GM12878 (cell line): Measurements from ENCODE around the gene TEC. TPM values are rescaled to one million over a fixed set of nuclear protein-coding genes. Genes with fewer than 3 reads are reported as not detected.

ENCODE experiments used
- BRCA1 ChIP-seq: IDR thresholded peaks from 2 replicates; pipeline ENCODE4 v1.6.1; 2011; ENCODE audit warnings: low read depth, low read length, improper control_type of control experiment
- CEBPB ChIP-seq, 2 experiments: fragments of 150-350 bp in 1 of 2; IDR thresholded peaks; 2 replicates each; pipeline ENCODE4 v1.6.1; 2012 to 2014; ENCODE audit warnings: low read depth in 2 of 2, low read length in 2 of 2, borderline replicate concordance in 1 of 2, inconsistent platforms in 1 of 2
- DPF2 ChIP-seq: fragments of 450-650 bp; IDR thresholded peaks from 2 replicates; pipeline ENCODE4 v1.6.1; 2017; ENCODE audit warnings: mild to moderate bottlenecking
- EGR1 ChIP-seq, 2 experiments: IDR thresholded peaks; 1 replicate in 1 of 2; 2 replicates in 1 of 2; pipeline ENCODE4 v1.6.1; 2011 to 2012; ENCODE audit warnings: low read depth in 2 of 2, low read length in 2 of 2, borderline replicate concordance in 1 of 2, mild to moderate bottlenecking in 1 of 2, moderate library complexity in 1 of 2
- EP300 ChIP-seq, 2 experiments: fragments of 150-350 bp in 1 of 2; IDR thresholded peaks; 2 replicates each; pipeline ENCODE4 v1.6.1; 2011 to 2012; ENCODE audit warnings: low read depth in 2 of 2, low read length in 2 of 2, borderline replicate concordance in 1 of 2, improper control_type of control experiment in 1 of 2, inconsistent platforms in 1 of 2; ENCODE audit not compliant: control insufficient read depth in 1 of 2
- HCFC1 ChIP-seq: fragments of 150-350 bp; IDR thresholded peaks from 2 replicates; pipeline ENCODE4 v1.6.1; 2014; ENCODE audit warnings: low read length
- JUNB ChIP-seq: IDR thresholded peaks from 2 replicates; pipeline ENCODE4 v1.6.1; 2016; ENCODE audit warnings: antibody characterized with exemption, mild to moderate bottlenecking
- KAT2A ChIP-seq: conservative IDR thresholded peaks from 2 replicates; pipeline ENCODE4 v1.6.1; 2011; ENCODE audit warnings: low read depth, low read length; ENCODE audit not compliant: control insufficient read depth
- MYB ChIP-seq: fragments of 150-350 bp; IDR thresholded peaks from 2 replicates; pipeline ENCODE4 v1.6.1; 2014; ENCODE audit warnings: mild to moderate bottlenecking, low read depth, low read length, borderline replicate concordance
- NFIC ChIP-seq: IDR thresholded peaks from 2 replicates; pipeline ENCODE4 v1.6.1; 2012; ENCODE audit warnings: low read depth, mild to moderate bottlenecking, inconsistent platforms, low read length, moderate library complexity
- NFXL1 ChIP-seq: fragments of 450-650 bp; IDR thresholded peaks from 2 replicates; pipeline ENCODE4 v1.6.1; 2017; ENCODE audit warnings: antibody characterized with exemption, mild to moderate bottlenecking, borderline replicate concordance
- POLR2AphosphoS2 ChIP-seq: IDR thresholded peaks from 2 replicates; pipeline ENCODE4 v1.6.1; 2011; ENCODE audit warnings: low read depth, mild to moderate bottlenecking, low read length, improper control_type of control experiment, moderate library complexity
- POU2F2 ChIP-seq: IDR thresholded peaks from 3 replicates; pipeline ENCODE4 v1.6.1; 2011; ENCODE audit warnings: low read depth, mild to moderate bottlenecking, low read length, borderline replicate concordance
- RAD51 ChIP-seq: fragments of 450-650 bp; IDR thresholded peaks from 2 replicates; pipeline ENCODE4 v1.6.1; 2016; ENCODE audit warnings: moderate library complexity, mild to moderate bottlenecking, inconsistent platforms
- SIX5 ChIP-seq: IDR thresholded peaks from 2 replicates; pipeline ENCODE4 v1.6.1; 2011; ENCODE audit warnings: mild to moderate bottlenecking, low read depth, low read length, moderate library complexity; ENCODE audit not compliant: severe bottlenecking
- SMC3 ChIP-seq: IDR thresholded peaks from 2 replicates; pipeline ENCODE4 v1.6.1; 2011; ENCODE audit warnings: low read length, improper control_type of control experiment, borderline replicate concordance
- STAT1 ChIP-seq: fragments of 450-650 bp; conservative IDR thresholded peaks from 2 replicates; pipeline ENCODE4 v1.6.1; 2014; ENCODE audit warnings: antibody characterized with exemption, mild to moderate bottlenecking
- TCF3 ChIP-seq: IDR thresholded peaks from 2 replicates; pipeline ENCODE4 v1.6.1; 2012; ENCODE audit warnings: low read depth, mild to moderate bottlenecking, low read length, borderline replicate concordance; ENCODE audit not compliant: insufficient read depth
- TCF7 ChIP-seq: IDR thresholded peaks from 2 replicates; pipeline ENCODE4 v1.6.1; 2014; ENCODE audit warnings: antibody characterized with exemption, borderline replicate concordance
- WRNIP1 ChIP-seq: IDR thresholded peaks from 2 replicates; pipeline ENCODE4 v1.6.1; 2011; ENCODE audit warnings: low read depth, low read length, improper control_type of control experiment, borderline replicate concordance
- ZNF24 ChIP-seq: fragments of 450-650 bp; IDR thresholded peaks from 2 replicates; pipeline ENCODE4 v1.6.1; 2017; ENCODE audit warnings: antibody characterized with exemption, mild to moderate bottlenecking
- polyA plus RNA-seq, 11 experiments: library from polyadenylated mRNA; depleted of rRNA in 4 of 11; unstranded in 6 of 11; stranded (reverse) in 5 of 11; fragments of >200 nt; fragmentation: Nextera tagmentation in 4 of 11; fragmentation: Illumina TruSeq in 1 of 11; extraction: Ambion mirVana in 4 of 11; extraction: Trizol in 1 of 11; gene quantifications; 1 replicate in 1 of 11; 2 replicates in 10 of 11; pipeline versions ENCODE4 v1.2.1 to v1.2.3, GENCODE V29; 2011 to 2016; ENCODE audit warnings: inconsistent platforms in 2 of 11, missing spikeins in 2 of 11, low read depth in 1 of 11
- total RNA-seq, 4 experiments: library from RNA; depleted of rRNA in 3 of 4; stranded (reverse); fragments of >200 nt in 3 of 4; fragmentation: Illumina TruSeq in 1 of 4; extraction: Trizol in 1 of 4; gene quantifications; 2 replicates each; pipeline versions ENCODE4 v1.2.1 to v1.2.3, GENCODE V29; 2013 to 2021
- TF ChIP-seq, protein P1 (sequence below), 3 experiments: IDR thresholded peaks in 2 of 3; conservative IDR thresholded peaks in 1 of 3; 2 replicates each; pipeline ENCODE4 v1.5.1; 2011; ENCODE audit warnings: low read depth in 3 of 3, low read length in 3 of 3, mild to moderate bottlenecking in 3 of 3, control low read depth in 2 of 3, moderate library complexity in 2 of 3, inconsistent platforms in 1 of 3, mixed read lengths in 1 of 3; ENCODE audit not compliant: control insufficient read depth in 2 of 3, insufficient read depth in 1 of 3; ENCODE audit errors: extremely low read depth in 1 of 3
- TF ChIP-seq, protein P2 (sequence below): fragments of 450-650 bp; IDR thresholded peaks from 2 replicates; pipeline ENCODE4 v1.6.1; 2018; ENCODE audit warnings: mild to moderate bottlenecking, low read depth, moderate library complexity; ENCODE audit not compliant: partially characterized antibody
- TF ChIP-seq, protein P3 (sequence below): fragments of 450-650 bp; IDR thresholded peaks from 2 replicates; pipeline ENCODE4 v1.6.1; 2017; ENCODE audit warnings: mild to moderate bottlenecking

TEC gene
- total and polyA plus RNA-seq, 10 of the 15 experiments (the other 5 are each of a cell fraction or from before 2014, with no cell fraction given), result 7.4 to 27.2 (median 17.1) TPM

DNA sequence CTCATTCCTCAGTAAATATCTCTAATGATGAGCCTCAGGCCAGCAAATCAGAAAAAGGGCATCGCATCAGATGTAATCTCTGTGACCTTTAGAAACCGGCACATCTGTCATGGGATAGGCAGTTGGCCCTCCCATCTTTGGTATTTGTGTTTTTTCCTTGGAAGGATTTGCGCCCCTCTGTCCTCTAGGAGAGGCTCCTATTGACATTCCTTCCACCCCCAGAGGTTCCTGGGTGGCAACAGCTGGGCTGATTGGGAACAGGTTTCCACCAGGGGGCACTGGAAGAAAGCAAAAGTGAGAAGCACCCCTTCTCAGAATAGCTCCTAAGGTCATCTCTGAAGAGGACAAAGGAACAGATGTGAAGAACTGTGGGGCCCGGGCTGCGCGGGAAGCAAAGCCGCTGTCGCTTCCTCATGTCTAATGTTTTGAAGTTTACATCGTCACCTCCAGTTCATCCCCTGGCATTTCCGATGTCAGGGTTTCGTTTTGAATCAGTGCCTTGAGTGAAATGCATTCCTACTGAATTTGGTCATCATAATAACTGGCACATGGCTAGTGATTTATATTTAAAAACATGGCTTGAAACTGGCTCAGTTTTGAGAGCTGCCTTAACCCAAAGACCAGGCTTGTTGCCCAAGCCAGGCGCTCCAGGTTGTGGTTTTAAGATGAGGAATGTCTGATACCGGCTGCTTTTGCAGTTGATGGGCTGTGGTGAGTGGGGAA, 141.8 kb downstream of the TEC start (continued):
- no peak for TF ChIP-seq EP300 (IDR thresholded peaks at IDR 0.05; ENCODE audit: borderline replicate concordance in 1 of 2, control insufficient read depth in 1 of 2, low read depth in 2 of 2, low read length in 2 of 2)
- TF ChIP-seq RAD51, result no peak
- no peak for TF ChIP-seq NFXL1
- no peak for TF ChIP-seq WRNIP1
- no peak for TF ChIP-seq BRCA1
- peak; percentile 21; the same call in 1 of the 3 replicates for TF ChIP-seq POU2F2
- no peak for TF ChIP-seq MYB
- 0 out of 2 replicates have a peak, but pooled peaks have one; percentile 37 for TF ChIP-seq ZNF24
- TF ChIP-seq CEBPB (IDR thresholded peaks at IDR 0.05; ENCODE audit: borderline replicate concordance in 1 of 2, low read depth in 2 of 2, low read length in 2 of 2), result no peak; a peak in 1 of 4 replicates
- TF ChIP-seq JUNB, result peak; percentile 95
- TF ChIP-seq DPF2, result peak; percentile 52; the same call in 1 of the 2 replicates
- TF ChIP-seq TCF7, result peak; percentile 65
- TF ChIP-seq HCFC1, result no peak
- TF ChIP-seq, protein P1, sequence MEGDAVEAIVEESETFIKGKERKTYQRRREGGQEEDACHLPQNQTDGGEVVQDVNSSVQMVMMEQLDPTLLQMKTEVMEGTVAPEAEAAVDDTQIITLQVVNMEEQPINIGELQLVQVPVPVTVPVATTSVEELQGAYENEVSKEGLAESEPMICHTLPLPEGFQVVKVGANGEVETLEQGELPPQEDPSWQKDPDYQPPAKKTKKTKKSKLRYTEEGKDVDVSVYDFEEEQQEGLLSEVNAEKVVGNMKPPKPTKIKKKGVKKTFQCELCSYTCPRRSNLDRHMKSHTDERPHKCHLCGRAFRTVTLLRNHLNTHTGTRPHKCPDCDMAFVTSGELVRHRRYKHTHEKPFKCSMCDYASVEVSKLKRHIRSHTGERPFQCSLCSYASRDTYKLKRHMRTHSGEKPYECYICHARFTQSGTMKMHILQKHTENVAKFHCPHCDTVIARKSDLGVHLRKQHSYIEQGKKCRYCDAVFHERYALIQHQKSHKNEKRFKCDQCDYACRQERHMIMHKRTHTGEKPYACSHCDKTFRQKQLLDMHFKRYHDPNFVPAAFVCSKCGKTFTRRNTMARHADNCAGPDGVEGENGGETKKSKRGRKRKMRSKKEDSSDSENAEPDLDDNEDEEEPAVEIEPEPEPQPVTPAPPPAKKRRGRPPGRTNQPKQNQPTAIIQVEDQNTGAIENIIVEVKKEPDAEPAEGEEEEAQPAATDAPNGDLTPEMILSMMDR (IDR thresholded peaks at IDR 0.05 in 2 of 3, conservative IDR thresholded peaks at IDR 0.05 in 1 of 3; ENCODE audit: control insufficient read depth in 2 of 3, extremely low read depth in 1 of 3, insufficient read depth in 1 of 3, low read depth in 3 of 3, low read length in 3 of 3), result peak; percentile 64 to 71 (median 66)
- TF ChIP-seq EGR1 (IDR thresholded peaks at IDR 0.05; ENCODE audit: borderline replicate concordance in 1 of 2, low read depth in 2 of 2, low read length in 2 of 2), result peak in 1 of 2 experiments; percentile 33; a peak in 1 of 3 replicates
- TF ChIP-seq POLR2AphosphoS2, result no peak; the same call in 1 of the 2 replicates
- TF ChIP-seq SIX5, result no peak
- TF ChIP-seq, protein P2, sequence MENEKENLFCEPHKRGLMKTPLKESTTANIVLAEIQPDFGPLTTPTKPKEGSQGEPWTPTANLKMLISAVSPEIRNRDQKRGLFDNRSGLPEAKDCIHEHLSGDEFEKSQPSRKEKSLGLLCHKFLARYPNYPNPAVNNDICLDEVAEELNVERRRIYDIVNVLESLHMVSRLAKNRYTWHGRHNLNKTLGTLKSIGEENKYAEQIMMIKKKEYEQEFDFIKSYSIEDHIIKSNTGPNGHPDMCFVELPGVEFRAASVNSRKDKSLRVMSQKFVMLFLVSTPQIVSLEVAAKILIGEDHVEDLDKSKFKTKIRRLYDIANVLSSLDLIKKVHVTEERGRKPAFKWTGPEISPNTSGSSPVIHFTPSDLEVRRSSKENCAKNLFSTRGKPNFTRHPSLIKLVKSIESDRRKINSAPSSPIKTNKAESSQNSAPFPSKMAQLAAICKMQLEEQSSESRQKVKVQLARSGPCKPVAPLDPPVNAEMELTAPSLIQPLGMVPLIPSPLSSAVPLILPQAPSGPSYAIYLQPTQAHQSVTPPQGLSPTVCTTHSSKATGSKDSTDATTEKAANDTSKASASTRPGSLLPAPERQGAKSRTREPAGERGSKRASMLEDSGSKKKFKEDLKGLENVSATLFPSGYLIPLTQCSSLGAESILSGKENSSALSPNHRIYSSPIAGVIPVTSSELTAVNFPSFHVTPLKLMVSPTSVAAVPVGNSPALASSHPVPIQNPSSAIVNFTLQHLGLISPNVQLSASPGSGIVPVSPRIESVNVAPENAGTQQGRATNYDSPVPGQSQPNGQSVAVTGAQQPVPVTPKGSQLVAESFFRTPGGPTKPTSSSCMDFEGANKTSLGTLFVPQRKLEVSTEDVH, result no peak
- TF ChIP-seq KAT2A, result no peak
- no peak for TF ChIP-seq STAT1
- TF ChIP-seq SMC3, result peak; percentile 75
- TF ChIP-seq, protein P3, sequence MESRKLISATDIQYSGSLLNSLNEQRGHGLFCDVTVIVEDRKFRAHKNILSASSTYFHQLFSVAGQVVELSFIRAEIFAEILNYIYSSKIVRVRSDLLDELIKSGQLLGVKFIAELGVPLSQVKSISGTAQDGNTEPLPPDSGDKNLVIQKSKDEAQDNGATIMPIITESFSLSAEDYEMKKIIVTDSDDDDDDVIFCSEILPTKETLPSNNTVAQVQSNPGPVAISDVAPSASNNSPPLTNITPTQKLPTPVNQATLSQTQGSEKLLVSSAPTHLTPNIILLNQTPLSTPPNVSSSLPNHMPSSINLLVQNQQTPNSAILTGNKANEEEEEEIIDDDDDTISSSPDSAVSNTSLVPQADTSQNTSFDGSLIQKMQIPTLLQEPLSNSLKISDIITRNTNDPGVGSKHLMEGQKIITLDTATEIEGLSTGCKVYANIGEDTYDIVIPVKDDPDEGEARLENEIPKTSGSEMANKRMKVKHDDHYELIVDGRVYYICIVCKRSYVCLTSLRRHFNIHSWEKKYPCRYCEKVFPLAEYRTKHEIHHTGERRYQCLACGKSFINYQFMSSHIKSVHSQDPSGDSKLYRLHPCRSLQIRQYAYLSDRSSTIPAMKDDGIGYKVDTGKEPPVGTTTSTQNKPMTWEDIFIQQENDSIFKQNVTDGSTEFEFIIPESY, result no peak
- TF ChIP-seq NFIC, result peak; percentile 78; the same call in 1 of the 2 replicates
- peak; percentile 54; the same call in 1 of the 2 replicates for TF ChIP-seq TCF3
